ENCODE data around the gene B3GAT2.

Gene B3GAT2

GRCh38 chr6:70841112-70841511, 115.7 kb downstream of the B3GAT2 start:
- no peak for DNase-seq

GRCh38 chr6:70839286-70840266, 117.3 kb downstream of the B3GAT2 start:
- DNase-seq, result peak in 1 of 2 donors; percentile 17

- DNase-seq, result no peak
Measured at GRCh38 chr6:70838907-70839285, 118.0 kb downstream of the B3GAT2 start.

GRCh38 chr6:70834520-70834919, 122.3 kb downstream of the B3GAT2 start:
- DNase-seq, result no peak

- DNase-seq, result no peak
Measured at GRCh38 chr6:70831427-70831826, 125.4 kb downstream of the B3GAT2 start.

GRCh38 chr6:70823651-70824050, 133.2 kb downstream of the B3GAT2 start:
- no peak for DNase-seq

- DNase-seq, result peak in 1 of 2 donors; percentile 2
Measured at GRCh38 chr6:70821751-70822150, 135.1 kb downstream of the B3GAT2 start.

GRCh38 chr6:70820778-70821177, 136.1 kb downstream of the B3GAT2 start:
- DNase-seq, result no peak

GRCh38 chr6:70819646-70820045, 137.2 kb downstream of the B3GAT2 start:
- peak; percentile 68 to 69 for DNase-seq

- DNase-seq, result no peak
Measured at GRCh38 chr6:70813885-70814284, 143.0 kb downstream of the B3GAT2 start.

GRCh38 chr6:70811788-70812187, 145.1 kb downstream of the B3GAT2 start:
- DNase-seq, result no peak
